HEK293 (cell line): Measurements from ENCODE around the gene DACT1.
A peak's percentile ranks its signal among the peaks of the same experiment; 100 is the strongest.

Experiments used
- CTCF ChIA-PET: fragments of 350-600 bp; formaldehyde crosslinking; extraction: SDS; loops from one replicate; lab custom pipeline; 2021; ENCODE audit warnings: antibody characterized with exemption; lab: Yijun Ruan, JAX
- POLR2A ChIA-PET: fragments of 300-600 bp; formaldehyde crosslinking; extraction: SDS; loops from one replicate; lab custom pipeline; 2020; ENCODE audit warnings: antibody characterized with exemption, inconsistent platforms; lab: Yijun Ruan, JAX
- H3K27ac ChIP-seq: fragments of 200-500 bp; sonication (Bioruptor generic); 2 replicates; pipeline ENCODE4 v1.5.1; 2014; ENCODE audit warnings: low read depth, low read length, control low read depth, inconsistent platforms; ENCODE audit errors: extremely low read depth
- H3K36me3 ChIP-seq, 2 experiments: fragments of 200-500 bp in 1 of 2; sonication (Bioruptor generic) in 1 of 2; 1 replicate in 1 of 2; 2 replicates in 1 of 2; pipeline ENCODE4 v1.5.1; 2014 to 2017; ENCODE audit warnings: inconsistent platforms in 2 of 2, low read length in 2 of 2; ENCODE audit not compliant: control insufficient read depth in 2 of 2, insufficient read depth in 1 of 2
- H3K4me1 ChIP-seq: fragments of 200-500 bp; sonication (Bioruptor generic); 2 replicates; pipeline ENCODE4 v1.5.1; 2014; ENCODE audit warnings: mild to moderate bottlenecking, low read length, inconsistent platforms; ENCODE audit not compliant: control insufficient read depth, insufficient read depth
- H3K4me3 ChIP-seq: 2 replicates; pipeline ENCODE4 v1.5.1; 2011; ENCODE audit warnings: low read depth, mild to moderate bottlenecking, control low read depth, low read length, moderate library complexity
- H3K9me3 ChIP-seq: fragments of 200-500 bp; sonication (Bioruptor generic); 2 replicates; pipeline ENCODE4 v1.5.1; 2014; ENCODE audit warnings: low read depth, low read length, inconsistent platforms; ENCODE audit not compliant: control insufficient read depth, insufficient read depth
- EGR2 ChIP-seq: fragments of 450-650 bp; formaldehyde crosslinking; IDR thresholded peaks from 2 replicates; pipeline ENCODE4 v1.5.1; 2016; ENCODE audit warnings: low read depth, missing biosample characterization, missing genetic modification characterization
- RBAK ChIP-seq: fragments of 450-650 bp; formaldehyde crosslinking; IDR thresholded peaks from 2 replicates; pipeline ENCODE4 v1.5.1; 2016; ENCODE audit warnings: missing biosample characterization, missing genetic modification characterization
- TRIM28 ChIP-seq: IDR thresholded peaks from 2 replicates; pipeline ENCODE4 v1.6.1; 2011; ENCODE audit warnings: low read length, control low read depth, borderline replicate concordance
- ZNF140 ChIP-seq: fragments of 450-650 bp; formaldehyde crosslinking; IDR thresholded peaks from 2 replicates; pipeline ENCODE4 v1.5.1; 2016; ENCODE audit warnings: missing biosample characterization, missing genetic modification characterization
- ZNF16 ChIP-seq: fragments of 450-650 bp; formaldehyde crosslinking; IDR thresholded peaks from 2 replicates; pipeline ENCODE4 v1.5.1; 2016; ENCODE audit warnings: low read depth, missing biosample characterization, missing genetic modification characterization
- ZNF2 ChIP-seq: fragments of 450-650 bp; formaldehyde crosslinking; IDR thresholded peaks from 2 replicates; pipeline ENCODE4 v1.5.1; 2016; ENCODE audit warnings: missing biosample characterization, missing genetic modification characterization
- ZNF366 ChIP-seq: fragments of 450-650 bp; formaldehyde crosslinking; conservative IDR thresholded peaks from 2 replicates; pipeline ENCODE4 v1.5.1; 2016; ENCODE audit warnings: missing biosample characterization, missing genetic modification characterization
- ZNF416 ChIP-seq: fragments of 450-650 bp; formaldehyde crosslinking; IDR thresholded peaks from 2 replicates; pipeline ENCODE4 v1.5.1; 2016; ENCODE audit warnings: missing biosample characterization, missing genetic modification characterization
- ZNF501 ChIP-seq: fragments of 450-650 bp; formaldehyde crosslinking; IDR thresholded peaks from 2 replicates; pipeline ENCODE4 v1.5.1; 2016; ENCODE audit warnings: missing biosample characterization, missing genetic modification characterization
- ZNF558 ChIP-seq: fragments of 450-650 bp; formaldehyde crosslinking; IDR thresholded peaks from 2 replicates; pipeline ENCODE4 v1.5.1; 2016; ENCODE audit warnings: missing biosample characterization, missing genetic modification characterization
- ZNF621 ChIP-seq: fragments of 450-650 bp; formaldehyde crosslinking; IDR thresholded peaks from 2 replicates; pipeline ENCODE4 v1.5.1; 2017; ENCODE audit warnings: missing biosample characterization, missing genetic modification characterization
- ZNF623 ChIP-seq: fragments of 450-650 bp; formaldehyde crosslinking; IDR thresholded peaks from 2 replicates; pipeline ENCODE4 v1.5.1; 2016; ENCODE audit warnings: missing biosample characterization, missing genetic modification characterization
- ZNF629 ChIP-seq: fragments of 450-650 bp; formaldehyde crosslinking; IDR thresholded peaks from 2 replicates; pipeline ENCODE4 v1.5.1; 2017; ENCODE audit warnings: missing biosample characterization, missing genetic modification characterization
- ZNF654 ChIP-seq: fragments of 450-650 bp; formaldehyde crosslinking; IDR thresholded peaks from 2 replicates; pipeline ENCODE4 v1.5.1; 2016; ENCODE audit warnings: low read depth, missing biosample characterization, missing genetic modification characterization
- ZNF658 ChIP-seq: fragments of 450-650 bp; formaldehyde crosslinking; IDR thresholded peaks from 2 replicates; pipeline ENCODE4; 2016; ENCODE audit warnings: missing biosample characterization, missing genetic modification characterization
- ZNF670 ChIP-seq: fragments of 450-650 bp; formaldehyde crosslinking; IDR thresholded peaks from 2 replicates; pipeline ENCODE4 v1.5.1; 2016; ENCODE audit warnings: missing biosample characterization, missing genetic modification characterization, low read depth
- ZNF677 ChIP-seq: fragments of 450-650 bp; IDR thresholded peaks from 2 replicates; pipeline ENCODE4 v1.5.0; 2018; ENCODE audit warnings: missing biosample characterization, mild to moderate bottlenecking, missing genetic modification characterization, moderate library complexity
- ZNF76 ChIP-seq: fragments of 450-650 bp; formaldehyde crosslinking; IDR thresholded peaks from 2 replicates; pipeline ENCODE4; 2016; ENCODE audit warnings: low read depth, missing biosample characterization, missing genetic modification characterization, borderline replicate concordance
- TF ChIP-seq, protein P1 (sequence below): fragments of 450-650 bp; formaldehyde crosslinking; IDR thresholded peaks from 2 replicates; pipeline ENCODE4 v1.5.1; 2017; ENCODE audit warnings: missing biosample characterization, missing genetic modification characterization
- TF ChIP-seq, protein P2 (sequence below): fragments of 450-650 bp; formaldehyde crosslinking; IDR thresholded peaks from 2 replicates; pipeline ENCODE4 v1.5.1; 2016; ENCODE audit warnings: missing biosample characterization, missing genetic modification characterization
- TF ChIP-seq, protein P3 (sequence below): fragments of 450-650 bp; formaldehyde crosslinking; IDR thresholded peaks from 2 replicates; pipeline ENCODE4 v1.5.1; 2016; ENCODE audit warnings: missing biosample characterization, missing genetic modification characterization
- TF ChIP-seq, protein P4 (sequence below): fragments of 450-650 bp; formaldehyde crosslinking; IDR thresholded peaks from 2 replicates; pipeline ENCODE4 v1.5.1; 2017; ENCODE audit warnings: missing biosample characterization, missing genetic modification characterization

Gene DACT1

DNA sequence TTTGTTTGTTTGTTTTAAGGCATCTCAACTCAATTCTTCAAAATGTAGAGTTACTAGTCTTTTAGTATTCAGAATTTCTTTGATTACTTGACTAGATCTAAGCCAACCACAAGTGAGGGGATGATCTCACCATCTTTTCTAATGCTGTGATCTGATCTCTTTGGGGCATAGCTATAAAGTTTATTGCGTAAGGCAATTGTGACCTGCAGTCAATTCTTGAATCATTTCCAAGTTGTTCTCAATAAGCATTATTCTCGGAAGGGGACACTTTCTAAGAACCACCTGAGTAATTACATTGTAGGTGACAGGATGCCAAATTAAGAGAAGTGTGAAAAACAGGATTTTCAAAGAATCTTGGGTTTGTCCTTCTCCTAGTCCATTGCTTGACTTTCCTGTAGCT lies 13.1 kb downstream of the DACT1 start:
- TF ChIP-seq EGR2 (tag by site-specific recombination), result no peak
- 0 out of 2 replicates have a peak, but pooled peaks have one; percentile 22 for TF ChIP-seq ZNF629 (tag by site-specific recombination)
- TF ChIP-seq ZNF654 (tag by site-specific recombination), result no peak
- 0 out of 2 replicates have a peak, but pooled peaks have one; percentile 27 for TF ChIP-seq ZNF558 (tag by site-specific recombination)
- TF ChIP-seq, protein P1, sequence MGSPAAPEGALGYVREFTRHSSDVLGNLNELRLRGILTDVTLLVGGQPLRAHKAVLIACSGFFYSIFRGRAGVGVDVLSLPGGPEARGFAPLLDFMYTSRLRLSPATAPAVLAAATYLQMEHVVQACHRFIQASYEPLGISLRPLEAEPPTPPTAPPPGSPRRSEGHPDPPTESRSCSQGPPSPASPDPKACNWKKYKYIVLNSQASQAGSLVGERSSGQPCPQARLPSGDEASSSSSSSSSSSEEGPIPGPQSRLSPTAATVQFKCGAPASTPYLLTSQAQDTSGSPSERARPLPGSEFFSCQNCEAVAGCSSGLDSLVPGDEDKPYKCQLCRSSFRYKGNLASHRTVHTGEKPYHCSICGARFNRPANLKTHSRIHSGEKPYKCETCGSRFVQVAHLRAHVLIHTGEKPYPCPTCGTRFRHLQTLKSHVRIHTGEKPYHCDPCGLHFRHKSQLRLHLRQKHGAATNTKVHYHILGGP, result peak; percentile 87
- 0 out of 2 replicates have a peak, but pooled peaks have one; percentile 25 for TF ChIP-seq ZNF366 (tag by site-specific recombination)
- TF ChIP-seq, protein P2, sequence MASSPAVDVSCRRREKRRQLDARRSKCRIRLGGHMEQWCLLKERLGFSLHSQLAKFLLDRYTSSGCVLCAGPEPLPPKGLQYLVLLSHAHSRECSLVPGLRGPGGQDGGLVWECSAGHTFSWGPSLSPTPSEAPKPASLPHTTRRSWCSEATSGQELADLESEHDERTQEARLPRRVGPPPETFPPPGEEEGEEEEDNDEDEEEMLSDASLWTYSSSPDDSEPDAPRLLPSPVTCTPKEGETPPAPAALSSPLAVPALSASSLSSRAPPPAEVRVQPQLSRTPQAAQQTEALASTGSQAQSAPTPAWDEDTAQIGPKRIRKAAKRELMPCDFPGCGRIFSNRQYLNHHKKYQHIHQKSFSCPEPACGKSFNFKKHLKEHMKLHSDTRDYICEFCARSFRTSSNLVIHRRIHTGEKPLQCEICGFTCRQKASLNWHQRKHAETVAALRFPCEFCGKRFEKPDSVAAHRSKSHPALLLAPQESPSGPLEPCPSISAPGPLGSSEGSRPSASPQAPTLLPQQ (tag by site-specific recombination), result 0 out of 2 replicates have a peak, but pooled peaks have one; percentile 27
- CTCF ChIA-PET, result interaction anchor here (0.7 to 1.6 kb wide), 3 partner anchors 77 to 377 kb away, joined by 3 to 5 read pairs (median 4); no protein-coding TSS in a partner anchor
- Histone ChIP-seq H3K27ac (no peak overlapping the region), H3K9me3 (no peaks in the 10 kb centered on the region), H3K4me1 (0 out of 2 replicates have a peak, but pooled peaks cover 3% of the 10 kb centered on the region), H3K36me3 (peaks cover 8 to 16% of the 10 kb centered on the region in 2 experiments), H3K4me3 (no peak overlapping the region)
- POLR2A ChIA-PET, result no interaction called here

DNA sequence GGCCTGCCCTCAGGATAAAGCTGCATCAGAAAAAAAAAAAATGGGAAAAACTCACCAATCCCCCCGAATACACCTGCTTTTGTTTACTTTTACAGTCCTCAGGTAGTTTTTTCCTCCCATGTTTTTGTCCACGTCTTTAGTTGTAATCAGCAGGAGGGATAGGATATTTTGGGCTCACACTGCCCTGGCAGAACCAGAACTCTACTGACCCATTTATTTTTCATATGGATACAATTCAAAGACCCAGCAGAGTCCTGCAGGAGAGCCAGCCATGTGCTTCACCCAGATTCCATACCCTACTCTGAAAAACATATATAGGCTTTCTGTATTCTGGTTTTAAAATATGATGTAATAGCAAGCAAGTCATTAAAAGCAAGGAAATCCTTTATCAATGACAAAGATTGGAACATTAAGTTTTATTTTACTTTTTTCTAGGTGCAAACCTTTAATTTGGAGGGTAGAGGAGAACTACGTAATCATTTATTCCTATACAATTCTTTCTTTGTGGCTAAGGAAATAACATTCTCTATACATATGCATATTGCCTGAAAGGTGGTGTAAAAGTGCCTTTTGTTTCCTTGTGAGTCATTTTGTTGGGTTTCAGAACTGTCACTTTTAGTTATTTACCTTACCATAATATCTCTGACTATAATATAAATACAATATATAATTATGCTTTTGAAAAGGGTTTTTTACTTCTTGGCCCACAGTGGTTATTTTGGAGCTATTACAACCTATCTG lies 19.1 kb downstream of the DACT1 start:
- H3K27ac ChIP-seq, result no peak overlapping the region
- no peak overlapping the region for H3K4me3 ChIP-seq
- H3K36me3 ChIP-seq, result no peaks in the 10 kb centered on the region; a peak in 1 of 3 replicates
- ChIA-PET CTCF (interaction anchor here (0.6 kb wide), 1 partner anchor 90 kb away, joined by 3 read pairs; no protein-coding TSS in a partner anchor), POLR2A (no interaction called here)
- TF ChIP-seq, protein P1, result no peak
- TF ChIP-seq, protein P3, sequence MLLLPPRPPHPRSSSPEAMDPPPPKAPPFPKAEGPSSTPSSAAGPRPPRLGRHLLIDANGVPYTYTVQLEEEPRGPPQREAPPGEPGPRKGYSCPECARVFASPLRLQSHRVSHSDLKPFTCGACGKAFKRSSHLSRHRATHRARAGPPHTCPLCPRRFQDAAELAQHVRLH, result no peak
- H3K4me1 ChIP-seq, result no peaks in the 10 kb centered on the region
- no peaks in the 10 kb centered on the region for H3K9me3 ChIP-seq

DNA sequence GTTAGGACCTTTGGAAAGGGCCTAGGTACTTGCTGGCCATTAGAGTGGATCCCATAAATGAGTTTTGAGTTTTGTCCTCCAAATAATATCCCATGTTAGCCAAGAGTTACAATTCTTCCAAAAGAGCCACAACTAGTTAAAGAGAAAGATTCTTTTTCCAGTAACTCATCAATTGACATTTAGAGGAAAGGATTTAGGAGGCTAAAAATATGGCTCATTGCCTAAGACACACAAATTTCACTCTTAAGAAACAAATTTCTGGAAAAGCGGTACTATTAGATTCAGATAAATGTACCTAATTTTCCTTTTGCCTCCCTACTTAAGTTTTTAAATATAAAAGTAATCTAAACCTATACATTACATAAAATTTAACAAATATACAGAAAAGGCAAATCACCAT lies 21.3 kb downstream of the DACT1 start:
- Histone ChIP-seq H3K4me1 (peaks cover 11% of the 10 kb centered on the region), H3K4me3 (no peak overlapping the region), H3K27ac (no peak overlapping the region), H3K36me3 (no peaks in the 10 kb centered on the region; a peak in 1 of 3 replicates), H3K9me3 (no peaks in the 10 kb centered on the region)
- TF ChIP-seq ZNF658 (tag by site-specific recombination) (no peak), ZNF623 (tag by site-specific recombination) (no peak), ZNF416 (no peak), ZNF501 (tag by site-specific recombination) (no peak), ZNF621 (no peak), ZNF677 (tag by site-specific recombination) (no peak), ZNF76 (tag by site-specific recombination) (no peak), TRIM28 (no peak), ZNF140 (tag by site-specific recombination) (no peak), ZNF670 (tag by site-specific recombination) (no peak), RBAK (tag by site-specific recombination) (no peak), ZNF16 (tag by site-specific recombination) (no peak), ZNF2 (tag by site-specific recombination) (no peak)
- TF ChIP-seq, protein P4, sequence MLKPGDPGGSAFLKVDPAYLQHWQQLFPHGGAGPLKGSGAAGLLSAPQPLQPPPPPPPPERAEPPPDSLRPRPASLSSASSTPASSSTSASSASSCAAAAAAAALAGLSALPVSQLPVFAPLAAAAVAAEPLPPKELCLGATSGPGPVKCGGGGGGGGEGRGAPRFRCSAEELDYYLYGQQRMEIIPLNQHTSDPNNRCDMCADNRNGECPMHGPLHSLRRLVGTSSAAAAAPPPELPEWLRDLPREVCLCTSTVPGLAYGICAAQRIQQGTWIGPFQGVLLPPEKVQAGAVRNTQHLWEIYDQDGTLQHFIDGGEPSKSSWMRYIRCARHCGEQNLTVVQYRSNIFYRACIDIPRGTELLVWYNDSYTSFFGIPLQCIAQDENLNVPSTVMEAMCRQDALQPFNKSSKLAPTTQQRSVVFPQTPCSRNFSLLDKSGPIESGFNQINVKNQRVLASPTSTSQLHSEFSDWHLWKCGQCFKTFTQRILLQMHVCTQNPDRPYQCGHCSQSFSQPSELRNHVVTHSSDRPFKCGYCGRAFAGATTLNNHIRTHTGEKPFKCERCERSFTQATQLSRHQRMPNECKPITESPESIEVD (tag by site-specific recombination), result no peak
- CTCF ChIA-PET, result no interaction called here
- POLR2A ChIA-PET, result no interaction called here
